CD4-positive, alpha-beta T cell treated with Interferon alpha-2 for 1 hour (primary cell): ENCODE data around the gene FGFR4.
"Not testable (repeated sequence)": the region's sequence is repeated elsewhere in the genome, so short reads cannot be mapped to it uniquely, and the experiment has no call there.

Source experiments
- DNase-seq, 2 donors: peaks; one replicate each; pipeline ENCODE4 v3.0.0-alpha.2; 2020 to 2022

The FGFR4 gene

GRCh38 chr5:177086654-177087397 is at the start of gene FGFR4:
Gene FGFR4, plus strand, starts transcription at chr5:177086915. Its CDS starts 2,688 bp downstream, at chr5:177089603.
- peak; percentile 65 to 74 for DNase-seq

GRCh38 chr5:177036921-177037320 is 49.8 kb upstream of the FGFR4 start:
- DNase-seq = no peak

GRCh38 chr5:177040814-177041420 is 45.8 kb upstream of the FGFR4 start:
- DNase-seq = no peak

- no peak for DNase-seq
These were observed 44.8 kb upstream of the FGFR4 start for GRCh38 chr5:177041936-177042335.

- no peak for DNase-seq
These were observed 43.6 kb upstream of the FGFR4 start for GRCh38 chr5:177043114-177043513.

GRCh38 chr5:177043958-177044357 is 42.8 kb upstream of the FGFR4 start:
- DNase-seq = no peak

GRCh38 chr5:177044641-177045040 is 42.1 kb upstream of the FGFR4 start:
- DNase-seq = no peak

- no peak for DNase-seq
These were observed 41.1 kb upstream of the FGFR4 start for GRCh38 chr5:177045631-177046030.

- not testable (repeated sequence) for DNase-seq
These were observed 38.2 kb upstream of the FGFR4 start for GRCh38 chr5:177048531-177048930.

- peak in 1 of 2 donors; percentile 3 for DNase-seq
These were observed 37.4 kb upstream of the FGFR4 start for GRCh38 chr5:177049285-177049684.

GRCh38 chr5:177064500-177065277 is 22.0 kb upstream of the FGFR4 start:
- no peak for DNase-seq

GRCh38 chr5:177065491-177065890 is 21.2 kb upstream of the FGFR4 start:
- no peak for DNase-seq

- no peak for DNase-seq
These were observed 20.5 kb upstream of the FGFR4 start for GRCh38 chr5:177066224-177066623.

GRCh38 chr5:177067503-177067902 is 19.2 kb upstream of the FGFR4 start:
- no peak for DNase-seq

GRCh38 chr5:177070536-177071191 is 16.1 kb upstream of the FGFR4 start:
- no peak for DNase-seq

- peak; percentile 63 to 76 for DNase-seq
These were observed 14.9 kb upstream of the FGFR4 start for GRCh38 chr5:177071666-177072385.

- DNase-seq = no peak
These were observed 9.4 kb upstream of the FGFR4 start for GRCh38 chr5:177077335-177077734.

- DNase-seq = no peak
These were observed 7.1 kb upstream of the FGFR4 start for GRCh38 chr5:177079606-177080005.

- DNase-seq = no peak
These were observed 6.5 kb upstream of the FGFR4 start for GRCh38 chr5:177080265-177080664.

- DNase-seq = no peak
These were observed 4.9 kb upstream of the FGFR4 start for GRCh38 chr5:177081859-177082258.

GRCh38 chr5:177083357-177083756 is 3.4 kb upstream of the FGFR4 start:
- DNase-seq = no peak

- no peak for DNase-seq
These were observed 2.5 kb upstream of the FGFR4 start for GRCh38 chr5:177084175-177084574.
